Islet precursor cell (in vitro differentiated cells): ENCODE results near the gene CMC1.
"Not testable (repeated sequence)": the region's sequence is repeated elsewhere in the genome, so short reads cannot be mapped to it uniquely, and the experiment has no call there.

Experiments used
- DNase-seq: peaks from one replicate; pipeline ENCODE4 v3.0.0-alpha.2; 2018

Gene CMC1

DNA sequence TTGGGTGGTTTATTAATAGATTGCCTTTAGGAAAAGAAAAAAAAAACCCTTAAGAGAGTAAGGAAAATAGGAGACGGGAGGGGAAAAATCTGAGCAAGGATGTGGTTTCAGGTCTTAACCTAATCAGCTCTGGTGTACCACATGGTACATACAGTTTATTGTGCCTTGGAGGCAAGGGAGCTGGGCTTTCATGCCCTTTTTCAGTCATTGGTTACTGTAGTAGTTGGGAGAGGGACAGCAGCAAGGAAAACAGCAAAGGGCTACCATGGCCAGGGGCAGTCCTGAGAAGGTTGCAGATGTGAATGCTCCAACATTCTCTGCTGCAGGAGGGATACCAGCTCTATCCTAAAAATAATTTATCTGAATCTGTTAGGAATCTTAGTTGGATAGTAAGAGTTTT, 5.9 kb downstream of the CMC1 start:
- DNase-seq, result peak; percentile 58

DNA sequence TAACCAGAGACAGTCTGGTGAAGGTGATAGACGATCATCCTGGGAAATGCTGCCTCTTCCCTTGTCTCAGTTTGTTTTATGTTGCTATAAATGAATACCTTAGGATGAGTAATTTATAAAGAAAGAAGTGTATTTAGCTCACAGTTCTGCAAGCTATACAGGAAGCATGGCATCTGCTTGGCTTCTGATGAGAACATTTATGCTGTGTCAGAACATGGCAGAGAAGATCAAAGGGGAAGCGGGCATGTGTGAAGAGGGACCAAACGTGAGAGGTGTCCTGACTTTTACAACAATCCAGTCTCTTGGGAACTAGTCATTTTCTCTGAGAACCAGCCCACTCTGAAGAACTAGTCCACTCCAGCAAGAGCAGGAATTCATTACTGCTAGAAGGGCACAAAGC, 9.6 kb downstream of the CMC1 start:
- no peak for DNase-seq

DNA sequence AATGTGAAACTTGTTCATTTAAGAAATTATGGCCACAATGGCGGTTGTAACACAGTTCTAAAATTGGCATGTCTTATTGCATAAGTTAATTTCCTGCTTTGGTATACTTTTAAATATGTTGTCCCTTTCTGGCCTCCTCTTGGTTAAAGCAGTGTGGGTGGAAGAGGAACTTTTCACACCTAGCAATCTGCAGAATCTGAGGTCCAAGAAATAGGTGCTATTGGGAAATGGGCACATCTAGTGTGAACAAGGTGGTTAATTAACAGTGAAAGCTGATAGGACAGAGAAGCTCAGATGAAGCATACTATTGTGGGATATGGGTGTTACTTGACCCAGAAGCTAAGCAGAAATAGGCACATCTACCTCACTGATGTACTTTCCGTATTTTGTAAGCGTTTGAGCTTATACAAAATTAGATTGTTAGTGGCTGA, 10.6 kb downstream of the CMC1 start:
- no peak for DNase-seq

DNA sequence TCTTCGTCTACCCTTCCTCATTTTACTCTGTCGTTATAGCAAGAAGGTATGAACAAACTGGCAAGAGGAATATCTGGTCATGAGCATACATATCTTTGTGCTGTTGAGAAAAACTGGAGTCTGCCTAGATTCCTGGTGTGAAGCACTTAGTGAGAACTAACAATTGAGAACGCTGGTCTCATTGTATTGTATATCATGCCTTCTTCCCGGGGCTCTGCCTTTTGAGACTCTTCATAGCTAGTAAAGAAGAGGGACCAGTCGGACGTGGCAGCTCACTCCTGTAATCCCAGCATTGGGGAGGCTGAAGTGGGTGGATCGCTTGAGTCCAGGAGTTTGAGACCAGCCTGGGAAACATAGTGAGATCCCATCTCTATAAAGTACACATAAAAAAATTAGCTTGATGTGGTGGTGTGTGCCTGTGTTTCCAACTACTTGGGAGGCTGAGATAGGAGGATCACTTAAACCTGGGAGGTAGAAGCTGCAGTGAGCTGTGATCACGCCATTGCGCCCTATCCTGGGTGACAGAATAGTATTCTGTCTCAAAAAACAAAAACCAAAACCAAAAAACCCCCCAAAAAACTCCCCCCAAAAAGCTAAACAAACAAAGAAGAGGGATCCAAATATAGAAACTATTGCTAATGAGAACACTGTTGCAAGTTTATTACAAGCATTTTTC, 11.8 kb downstream of the CMC1 start:
- no peak for DNase-seq

DNA sequence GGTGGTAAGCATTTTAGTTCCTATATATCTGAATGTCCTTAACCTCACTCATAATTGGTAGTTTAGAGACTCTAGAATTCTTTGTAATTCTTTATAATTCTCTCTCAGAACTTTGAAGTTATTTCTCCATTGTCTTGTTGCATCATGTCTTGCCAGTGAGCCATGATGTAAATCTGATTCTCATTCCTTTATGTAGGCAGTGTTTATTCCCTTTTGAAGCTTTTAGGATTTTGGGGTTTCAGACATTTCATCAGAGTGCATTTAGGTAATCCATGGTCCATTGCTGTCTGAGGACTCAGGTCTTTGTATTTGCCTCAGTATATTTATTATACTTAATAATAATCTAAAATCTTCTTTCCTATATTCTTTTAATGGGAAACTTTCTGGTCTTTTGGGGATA, 20.6 kb downstream of the CMC1 start:
- no peak for DNase-seq

DNA sequence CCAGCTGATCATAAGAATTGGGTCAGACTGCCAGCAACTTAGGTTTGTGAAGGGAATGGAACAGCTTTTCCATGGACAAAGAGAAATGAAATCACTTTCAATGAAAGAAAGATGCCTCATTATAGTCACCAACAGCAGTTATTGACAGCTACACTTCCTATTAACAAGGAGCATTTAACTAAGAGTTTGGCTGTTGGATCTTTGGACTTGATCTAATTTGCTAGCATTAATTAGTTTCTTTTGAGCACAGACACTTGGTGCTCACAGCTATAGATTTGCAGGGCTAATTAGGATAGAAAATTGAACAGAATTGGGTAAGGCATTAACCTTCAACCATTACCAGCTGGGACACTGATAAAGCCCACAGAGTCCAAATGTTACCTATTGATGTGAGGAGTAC, 24.2 kb downstream of the CMC1 start:
- DNase-seq, result no peak

DNA sequence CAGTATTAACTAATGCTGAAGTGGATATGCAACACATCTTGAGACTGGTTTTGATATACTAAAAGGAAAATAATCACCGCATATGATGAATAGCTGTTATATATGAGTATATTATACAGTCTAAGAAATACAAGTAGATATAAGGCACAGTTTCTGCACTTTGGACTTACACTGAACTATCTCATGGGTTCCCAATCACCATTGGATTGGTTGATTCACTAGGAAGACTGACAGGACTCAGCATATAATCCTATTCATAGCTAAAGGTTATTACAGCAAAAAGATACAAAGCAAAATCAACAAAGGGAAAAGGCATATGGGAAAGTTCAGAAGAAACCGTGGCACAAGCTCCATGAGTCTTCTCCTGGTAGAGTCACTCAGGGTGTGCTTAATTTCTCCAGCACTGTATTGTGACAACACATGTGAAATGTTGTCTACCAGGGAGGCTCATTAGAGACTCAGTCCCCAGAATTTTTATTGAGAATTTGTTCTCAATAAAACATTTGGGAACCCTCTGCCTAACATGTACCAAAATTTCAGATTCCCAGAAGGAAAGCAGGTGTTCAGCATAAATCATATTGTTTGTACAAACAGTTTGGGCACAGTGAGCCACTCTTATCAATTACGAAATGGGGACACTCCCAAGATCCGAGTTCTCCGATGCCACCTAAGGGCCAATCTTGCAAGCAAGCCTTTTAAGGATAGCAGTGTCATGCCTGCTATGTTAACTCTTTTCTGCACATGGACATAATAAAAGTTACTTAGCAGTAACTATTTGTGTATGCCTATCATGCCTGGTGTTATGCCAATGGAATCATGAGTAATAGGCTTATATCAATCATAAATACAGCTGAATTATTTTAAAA, 26.8 kb downstream of the CMC1 start:
- no peak for DNase-seq

DNA sequence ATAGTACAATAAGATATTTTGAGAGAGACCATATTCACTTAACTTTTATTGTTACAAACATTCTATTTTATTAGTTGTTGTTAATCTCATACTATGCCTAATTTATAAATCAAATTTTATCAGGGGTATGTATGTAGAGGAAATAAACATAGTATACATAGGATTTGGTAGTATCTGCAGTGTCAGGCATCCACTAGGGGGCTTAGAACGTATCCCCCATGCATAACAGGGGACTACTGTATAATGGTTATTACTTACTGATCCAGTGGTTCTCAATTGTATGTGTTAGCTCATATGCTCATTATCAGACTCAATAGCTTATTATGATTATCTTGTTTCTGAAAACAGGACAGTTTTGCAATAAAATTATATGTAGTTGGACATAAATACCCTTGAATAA, 27.6 kb downstream of the CMC1 start:
- no peak for DNase-seq

DNA sequence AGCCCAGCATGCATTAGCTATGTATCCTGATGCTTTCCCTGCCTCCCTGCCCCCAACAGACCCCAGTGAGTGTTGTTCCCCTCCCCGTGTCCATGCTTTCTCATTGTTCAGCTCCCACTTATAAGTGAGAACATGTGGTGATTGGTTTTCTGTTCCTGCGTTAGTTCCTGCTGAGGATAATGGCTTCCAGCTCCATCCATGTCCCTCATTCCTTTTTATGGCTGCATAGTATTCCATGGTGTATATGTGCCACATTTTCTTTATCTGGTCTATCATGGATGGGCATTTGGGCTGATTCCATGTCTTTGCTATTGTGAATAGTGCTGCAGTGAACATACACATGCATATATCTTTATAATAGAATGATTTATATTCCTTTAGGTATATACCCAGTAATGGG, 28.5 kb downstream of the CMC1 start:
- not testable (repeated sequence) for DNase-seq

DNA sequence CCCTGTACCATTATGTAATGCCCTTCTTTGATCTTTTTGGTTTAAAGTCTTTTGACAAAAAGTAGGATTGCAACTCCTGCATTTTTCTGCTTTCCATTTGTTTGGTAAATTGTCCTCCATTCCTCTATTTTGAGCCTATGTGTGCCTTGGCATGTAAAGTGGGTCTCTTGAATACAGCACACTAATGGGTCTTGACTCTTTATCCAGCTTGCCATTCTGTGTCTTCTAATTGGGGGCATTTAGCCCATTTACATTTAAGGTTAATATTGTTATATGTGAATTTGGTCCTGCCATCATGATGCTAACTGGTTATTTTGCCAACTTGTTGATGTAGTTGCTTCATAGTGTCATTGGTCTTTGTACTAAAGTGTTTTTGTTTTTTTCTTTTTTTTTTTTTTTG, 32.4 kb downstream of the CMC1 start:
- DNase-seq, result no peak

DNA sequence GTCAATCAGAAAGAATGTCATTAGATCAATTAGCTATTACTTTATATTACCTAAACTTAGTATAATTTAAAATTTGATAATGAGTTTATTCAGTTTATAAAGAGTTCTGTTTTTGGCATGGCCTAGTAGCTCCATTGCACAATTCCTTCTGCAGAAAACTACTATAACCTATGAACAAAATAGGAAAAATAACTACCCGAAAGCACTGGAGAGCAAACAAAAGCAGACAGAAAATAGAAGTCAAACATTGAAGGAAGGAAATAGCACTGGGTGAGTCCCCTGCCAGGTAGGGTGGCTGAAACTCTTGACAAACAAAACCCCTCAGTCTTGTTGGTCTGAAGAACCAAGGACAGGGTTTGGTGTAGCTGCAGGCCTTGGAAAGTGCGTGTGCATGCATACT, 37.5 kb downstream of the CMC1 start:
- no peak for DNase-seq

DNA sequence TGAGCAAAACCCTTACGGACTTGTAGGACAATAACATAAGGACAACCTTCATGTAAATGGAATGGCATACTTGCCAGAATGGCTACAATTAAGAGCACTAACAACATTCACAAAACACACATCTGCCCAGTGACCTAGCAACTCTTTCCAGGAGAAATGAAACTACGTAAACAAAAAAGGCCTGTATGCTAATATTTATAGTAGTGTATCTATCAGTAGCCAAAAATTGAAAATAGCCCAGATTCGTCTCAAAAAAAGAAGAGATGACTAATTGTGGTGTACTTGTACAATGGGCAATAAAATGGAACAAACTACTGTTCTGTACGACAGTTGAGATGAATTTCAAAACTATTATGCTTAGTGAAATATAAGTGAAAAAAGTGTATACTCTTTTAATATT, 38.4 kb downstream of the CMC1 start:
- no peak for DNase-seq

DNA sequence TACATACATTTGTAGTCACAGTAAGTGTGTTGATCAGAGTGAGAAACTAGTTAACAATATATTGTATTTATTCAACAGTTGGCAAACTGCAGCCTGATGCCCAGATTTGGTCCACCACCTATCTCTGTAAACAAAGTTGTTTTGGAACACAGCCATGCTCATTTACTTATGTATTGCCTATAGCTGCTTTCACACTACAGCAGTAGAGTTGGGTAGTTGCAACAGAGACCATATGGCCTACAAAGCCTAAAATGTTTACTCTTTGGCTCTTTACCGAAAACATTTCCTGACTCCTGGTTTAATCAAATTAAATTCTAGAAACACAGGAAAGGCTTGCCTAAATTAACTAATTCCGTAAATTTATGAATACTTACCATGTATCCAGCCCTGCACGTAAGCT, 39.4 kb downstream of the CMC1 start:
- DNase-seq, result no peak

DNA sequence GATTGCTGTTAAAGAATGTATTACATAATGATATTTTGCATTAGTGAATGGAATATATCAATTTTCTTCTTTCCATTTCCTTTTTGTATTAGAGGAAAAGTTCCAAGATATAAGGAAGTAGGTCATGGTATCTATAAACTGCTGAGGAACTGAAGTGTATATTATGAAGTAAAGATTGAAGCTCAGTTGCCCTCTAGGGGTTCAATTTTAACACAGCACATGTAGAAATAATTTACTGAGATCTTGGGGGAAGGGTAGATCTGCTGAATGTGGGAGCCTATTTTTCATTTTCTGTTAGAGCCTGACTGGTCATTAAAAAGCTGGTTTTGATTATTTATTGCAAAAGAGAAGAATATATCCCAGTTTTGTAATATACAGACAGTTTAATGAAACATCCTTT, 45.2 kb downstream of the CMC1 start:
- DNase-seq, result no peak

DNA sequence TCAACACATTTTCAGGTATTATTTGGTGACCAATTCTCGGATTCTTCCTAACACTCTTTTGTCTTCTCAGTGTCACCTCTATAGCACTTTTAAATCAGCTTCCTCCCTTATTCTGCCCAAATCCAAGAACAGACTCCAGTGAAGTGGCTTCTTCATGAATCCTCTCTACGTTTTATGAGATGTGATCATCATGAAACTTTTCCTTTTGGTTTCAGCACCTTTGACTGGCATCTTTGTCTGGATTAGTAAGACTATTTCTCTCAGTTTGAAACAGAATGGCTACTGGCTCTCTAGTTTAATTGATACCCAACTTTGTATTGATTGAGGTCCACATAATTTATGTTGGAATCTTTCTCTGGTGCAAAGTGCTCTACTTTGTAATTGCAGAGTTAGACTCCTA, 45.6 kb downstream of the CMC1 start:
- no peak for DNase-seq

DNA sequence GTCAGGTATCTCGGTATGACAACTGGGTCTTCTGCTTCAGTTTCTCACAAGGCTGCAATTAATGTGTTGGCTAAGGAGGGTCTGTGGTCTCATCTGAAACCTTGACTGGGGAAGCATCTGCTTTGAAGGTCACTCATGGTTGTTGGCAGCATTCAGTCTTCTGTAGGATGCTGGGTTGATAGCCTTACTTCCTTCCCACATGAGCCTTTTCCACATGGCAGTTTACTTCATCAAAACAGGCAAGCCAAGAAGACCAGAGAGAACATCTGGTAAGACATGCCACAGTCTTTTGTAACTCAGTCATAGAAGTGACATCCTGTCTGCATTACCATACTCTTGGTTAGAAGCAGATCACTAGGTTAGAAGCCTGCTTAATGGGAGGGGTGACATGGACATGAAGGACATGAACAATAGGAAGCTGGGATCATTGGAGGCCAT, 49.5 kb downstream of the CMC1 start:
- no peak for DNase-seq

DNA sequence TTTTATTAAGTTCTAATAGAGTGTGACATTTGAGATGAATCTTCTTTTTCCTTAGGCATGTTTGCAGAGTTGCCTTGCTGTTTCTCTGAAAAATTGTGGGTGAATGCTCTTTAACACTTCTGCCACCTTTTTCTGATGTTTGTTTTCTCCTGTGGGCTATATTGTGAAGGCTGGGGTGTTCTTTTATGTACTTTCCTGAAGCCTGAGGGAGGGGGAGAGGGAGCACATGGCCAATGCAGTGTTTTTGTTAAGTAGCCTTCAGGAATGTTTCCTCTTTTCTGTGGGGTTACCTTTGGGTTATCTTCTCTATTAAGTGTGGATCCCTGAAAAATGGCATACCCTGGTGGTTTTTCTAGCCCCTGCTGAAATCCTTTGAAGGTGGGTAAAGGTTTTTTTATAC, 50.2 kb downstream of the CMC1 start:
- DNase-seq, result no peak

DNA sequence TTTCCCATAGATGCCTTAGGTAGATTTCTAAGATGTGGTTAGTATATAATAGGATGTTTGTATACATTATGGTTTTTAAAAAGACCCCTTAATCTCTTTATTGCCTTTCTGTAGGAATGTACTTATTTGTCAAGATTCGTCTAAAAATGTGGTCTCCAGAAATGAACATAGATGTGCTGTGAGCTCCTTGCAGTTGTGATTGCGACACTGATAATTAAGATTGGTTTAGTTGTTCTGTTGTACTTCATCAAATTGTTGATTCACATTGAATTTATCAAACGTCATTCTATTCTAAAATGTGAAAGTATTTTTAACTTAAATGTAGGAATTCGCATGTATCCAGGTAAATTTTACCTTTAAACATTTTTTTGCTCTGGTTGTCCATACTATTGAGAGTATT, 51.2 kb downstream of the CMC1 start:
- DNase-seq, result no peak

DNA sequence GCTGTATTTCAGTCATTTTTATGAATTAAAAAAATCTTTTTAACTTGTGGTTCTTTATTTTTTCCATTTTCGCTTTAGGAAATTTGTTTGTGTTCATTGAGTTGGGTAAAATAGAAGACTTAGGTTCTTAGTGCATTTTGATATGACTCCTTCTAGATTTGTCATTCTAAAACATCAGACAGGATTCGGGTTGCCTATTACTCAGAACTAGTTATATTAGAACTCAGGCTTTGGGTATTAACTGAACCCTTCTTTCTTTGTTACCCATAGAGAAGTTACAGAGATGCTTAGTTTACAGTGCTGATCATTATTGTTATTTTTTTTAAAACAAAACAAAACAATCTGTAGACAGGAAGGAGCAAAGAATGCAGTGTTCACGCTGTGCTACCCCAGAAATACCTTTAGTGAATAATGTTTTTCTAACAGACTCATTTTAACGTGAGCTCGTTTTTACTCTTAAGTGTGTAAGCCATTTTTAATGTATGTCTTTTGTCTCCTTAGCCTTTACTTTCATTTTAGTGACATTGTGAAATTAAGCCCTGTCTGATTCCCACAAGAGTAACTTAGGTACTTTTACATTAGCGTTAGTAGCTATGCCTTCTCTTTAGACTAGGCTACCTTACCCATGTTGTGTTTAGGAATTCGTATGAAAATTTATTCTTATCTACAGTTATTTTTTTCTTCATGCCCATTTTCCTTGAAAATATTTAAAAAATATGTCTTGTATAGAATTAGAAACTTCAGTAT, 53.4 kb downstream of the CMC1 start:
- no peak for DNase-seq

DNA sequence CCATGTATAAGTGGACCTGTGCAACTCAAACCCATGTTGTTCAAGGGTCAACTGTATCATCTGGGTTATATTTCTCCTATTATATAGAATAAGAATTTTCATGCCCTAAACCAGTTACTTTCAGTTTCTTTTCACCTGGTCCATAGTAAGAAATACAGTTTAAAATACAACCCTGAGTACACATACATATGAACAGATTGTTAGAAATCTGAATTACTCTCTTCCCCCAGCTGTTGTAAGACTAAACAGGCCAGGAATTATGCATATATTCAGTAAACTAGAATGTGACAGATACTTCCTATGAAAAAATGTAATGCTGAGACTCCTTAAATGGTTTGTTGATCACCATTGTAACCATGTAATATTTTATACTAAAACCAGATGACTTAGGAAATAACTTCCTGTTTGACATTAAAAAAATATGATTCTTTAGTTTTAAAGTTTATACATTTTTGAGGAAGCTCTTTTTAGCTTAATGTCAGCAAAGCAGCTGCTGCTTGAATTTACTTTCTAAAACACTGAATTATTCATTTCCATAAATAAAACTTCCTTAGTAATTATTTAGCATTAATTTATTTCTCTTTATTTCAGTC, 54.6 kb downstream of the CMC1 start:
- DNase-seq, result no peak

DNA sequence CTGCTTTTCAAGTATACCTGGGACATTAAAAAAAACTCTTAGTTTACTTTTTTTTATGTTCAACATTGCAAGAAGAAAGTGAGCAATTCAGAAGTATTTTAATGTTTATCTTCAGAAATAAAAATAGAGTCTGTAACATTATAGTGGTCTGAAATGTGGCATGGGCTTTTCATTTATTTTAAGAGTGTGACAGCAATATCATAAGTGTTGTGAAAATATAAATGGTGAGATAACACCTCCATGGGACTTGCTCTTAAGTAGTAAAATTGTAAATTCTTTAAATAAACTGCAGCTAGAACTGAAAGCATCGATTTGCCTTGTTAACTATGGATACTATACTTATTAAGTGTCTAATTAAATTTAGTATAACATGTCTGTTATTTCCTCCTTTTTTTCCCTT, 58.3 kb downstream of the CMC1 start:
- no peak for DNase-seq

DNA sequence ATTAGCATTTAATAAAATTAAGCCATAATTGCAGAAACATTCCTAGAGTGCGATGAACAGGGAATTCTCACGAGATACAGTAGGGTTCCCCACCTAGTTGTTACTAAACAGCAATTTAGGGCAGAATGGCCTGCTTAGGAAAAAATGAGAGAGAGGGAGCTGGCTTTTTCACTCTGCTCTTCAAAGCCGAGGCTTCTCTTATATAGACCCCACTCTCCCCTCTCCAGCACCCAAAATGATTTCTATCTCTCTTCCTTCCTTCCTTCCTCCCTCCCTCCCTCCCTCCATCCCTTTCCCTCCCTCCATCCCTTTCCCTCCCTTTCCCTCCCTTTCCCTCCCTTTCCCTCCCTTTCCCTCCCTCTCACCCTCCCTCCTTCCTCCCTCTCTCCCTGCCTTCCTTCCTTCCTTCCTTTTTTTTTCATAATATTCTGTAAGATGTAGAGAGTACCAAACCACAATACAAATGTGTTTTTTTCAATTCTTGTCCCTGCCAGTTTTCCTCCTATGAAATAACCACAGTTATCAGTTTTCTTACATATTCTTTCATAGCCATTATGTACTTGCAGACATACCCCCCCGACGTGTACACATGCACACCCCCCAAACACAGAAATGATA, 59.0 kb downstream of the CMC1 start:
- DNase-seq, result no peak

DNA sequence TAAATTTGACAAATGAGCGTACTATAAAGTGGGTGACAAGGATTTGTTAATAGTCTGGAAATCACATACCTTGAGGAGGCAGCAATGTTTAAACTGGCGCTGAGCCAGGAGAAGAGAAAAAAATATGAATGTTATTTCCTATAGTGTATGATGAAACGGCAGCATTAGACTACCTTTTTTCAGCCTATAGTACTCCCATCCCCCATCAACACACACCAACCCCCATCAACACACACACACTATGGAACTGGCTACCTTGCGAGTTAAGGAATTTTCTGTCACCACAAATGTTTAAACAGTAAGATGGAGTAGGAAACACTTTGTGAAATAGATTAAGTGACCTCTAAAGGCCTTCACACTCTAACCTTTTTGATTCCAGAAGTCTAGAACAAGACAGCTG, 60.3 kb downstream of the CMC1 start:
- no peak for DNase-seq
